ENCODE data around the gene APOLD1.
"Not testable (repeated sequence)": the region's sequence is repeated elsewhere in the genome, so short reads cannot be mapped to it uniquely, and the experiment has no call there.

Gene APOLD1

DNA sequence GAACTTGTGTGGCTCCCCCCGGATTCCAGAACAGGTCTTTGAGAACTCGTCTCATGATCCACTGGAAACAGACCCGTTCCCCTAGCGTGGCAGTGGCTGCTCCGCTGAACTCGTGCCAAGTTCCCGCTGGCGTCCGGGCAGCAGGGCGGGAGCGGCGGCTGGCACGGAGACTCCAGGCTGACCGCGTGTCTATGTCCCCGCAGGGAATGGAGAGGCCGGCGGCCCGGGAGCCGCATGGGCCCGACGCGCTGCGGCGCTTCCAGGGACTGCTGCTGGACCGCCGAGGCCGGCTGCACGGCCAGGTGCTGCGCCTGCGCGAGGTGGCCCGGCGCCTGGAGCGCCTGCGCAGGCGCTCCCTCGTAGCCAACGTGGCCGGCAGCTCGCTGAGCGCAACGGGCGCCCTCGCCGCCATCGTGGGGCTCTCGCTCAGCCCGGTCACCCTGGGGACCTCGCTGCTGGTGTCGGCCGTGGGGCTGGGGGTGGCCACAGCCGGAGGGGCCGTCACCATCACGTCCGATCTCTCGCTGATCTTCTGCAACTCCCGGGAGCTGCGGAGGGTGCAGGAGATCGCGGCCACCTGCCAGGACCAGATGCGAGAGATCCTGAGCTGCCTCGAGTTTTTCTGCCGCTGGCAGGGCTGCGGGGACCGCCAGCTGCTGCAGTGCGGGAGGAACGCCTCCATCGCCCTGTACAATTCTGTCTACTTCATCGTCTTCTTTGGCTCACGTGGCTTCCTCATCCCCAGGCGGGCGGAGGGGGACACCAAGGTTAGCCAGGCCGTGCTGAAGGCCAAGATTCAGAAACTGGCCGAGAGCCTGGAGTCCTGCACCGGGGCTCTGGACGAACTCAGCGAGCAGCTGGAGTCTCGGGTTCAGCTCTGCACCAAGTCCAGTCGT is 1.5 kb downstream of the APOLD1 start:
- peak; percentile 23 for DNase-seq

DNA sequence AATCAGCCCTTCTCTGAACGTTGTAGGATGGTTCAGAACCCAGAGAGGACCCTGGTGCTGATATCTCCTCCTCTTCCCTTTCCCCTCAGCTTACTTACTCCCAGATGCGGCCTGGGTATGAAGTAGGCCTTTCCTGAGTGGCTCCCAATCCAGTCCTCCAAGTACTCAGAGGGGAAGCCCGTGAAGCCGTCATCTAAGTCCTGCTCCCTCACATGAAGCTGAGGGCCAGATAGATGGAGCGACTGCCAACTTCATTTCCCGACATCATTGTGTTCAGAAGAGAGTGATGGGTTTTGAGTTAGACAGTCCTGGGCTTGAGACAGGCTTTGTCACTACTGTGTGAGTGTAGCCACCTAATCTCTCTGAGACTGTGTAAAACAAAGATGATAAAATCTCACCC is 2.7 kb downstream of the APOLD1 start:
- DNase-seq, result no peak

- peak; percentile 71 for DNase-seq
These were observed 3.4 kb downstream of the APOLD1 start for GRCh38 chr12:12788675-12789368.

DNA sequence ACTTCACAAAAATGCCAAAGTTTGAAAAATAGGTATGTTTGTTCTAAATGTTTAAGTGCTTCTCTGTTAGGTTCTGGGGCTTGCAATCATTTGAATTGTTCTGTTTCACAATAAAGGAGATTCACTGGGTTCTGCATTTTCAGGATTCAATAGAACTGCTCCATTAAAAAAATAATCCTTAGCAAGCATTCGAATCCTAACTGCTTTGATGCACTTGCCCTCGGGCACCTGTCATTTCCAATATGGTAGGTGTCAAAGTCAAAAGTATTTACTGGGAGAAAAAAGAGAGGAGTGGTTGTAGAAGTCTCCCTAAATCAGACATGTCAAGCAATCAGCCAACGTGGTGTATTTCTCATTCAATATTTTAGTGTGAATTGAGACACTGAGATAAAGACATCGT is 5.5 kb downstream of the APOLD1 start:
- no peak for DNase-seq

GRCh38 chr12:12791756-12792369 is 6.4 kb downstream of the APOLD1 start:
- no peak for DNase-seq

DNA sequence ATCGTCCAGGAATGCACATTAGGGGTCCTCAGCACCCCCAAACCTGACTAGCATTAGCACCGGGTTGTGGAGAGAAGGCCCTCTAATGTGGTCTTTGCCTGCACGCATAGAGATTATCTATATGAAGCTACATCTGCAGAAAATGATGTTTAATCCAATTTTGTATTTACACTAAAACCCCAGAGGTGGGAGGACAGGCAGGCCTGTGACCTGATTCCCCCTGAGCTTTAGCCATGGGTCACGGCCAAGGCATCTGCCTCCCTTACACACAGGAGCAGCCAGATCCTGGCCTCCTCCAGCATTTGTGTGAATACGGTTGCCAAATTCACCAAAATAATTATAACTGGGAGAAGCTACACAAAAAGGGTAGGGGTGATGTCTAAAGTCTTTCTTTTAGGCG is 7.0 kb downstream of the APOLD1 start:
- no peak for DNase-seq

- DNase-seq, result no peak
These were observed 9.2 kb downstream of the APOLD1 start for GRCh38 chr12:12794686-12795085.

- no peak for DNase-seq
These were observed 10.7 kb downstream of the APOLD1 start for GRCh38 chr12:12796171-12796570.

DNA sequence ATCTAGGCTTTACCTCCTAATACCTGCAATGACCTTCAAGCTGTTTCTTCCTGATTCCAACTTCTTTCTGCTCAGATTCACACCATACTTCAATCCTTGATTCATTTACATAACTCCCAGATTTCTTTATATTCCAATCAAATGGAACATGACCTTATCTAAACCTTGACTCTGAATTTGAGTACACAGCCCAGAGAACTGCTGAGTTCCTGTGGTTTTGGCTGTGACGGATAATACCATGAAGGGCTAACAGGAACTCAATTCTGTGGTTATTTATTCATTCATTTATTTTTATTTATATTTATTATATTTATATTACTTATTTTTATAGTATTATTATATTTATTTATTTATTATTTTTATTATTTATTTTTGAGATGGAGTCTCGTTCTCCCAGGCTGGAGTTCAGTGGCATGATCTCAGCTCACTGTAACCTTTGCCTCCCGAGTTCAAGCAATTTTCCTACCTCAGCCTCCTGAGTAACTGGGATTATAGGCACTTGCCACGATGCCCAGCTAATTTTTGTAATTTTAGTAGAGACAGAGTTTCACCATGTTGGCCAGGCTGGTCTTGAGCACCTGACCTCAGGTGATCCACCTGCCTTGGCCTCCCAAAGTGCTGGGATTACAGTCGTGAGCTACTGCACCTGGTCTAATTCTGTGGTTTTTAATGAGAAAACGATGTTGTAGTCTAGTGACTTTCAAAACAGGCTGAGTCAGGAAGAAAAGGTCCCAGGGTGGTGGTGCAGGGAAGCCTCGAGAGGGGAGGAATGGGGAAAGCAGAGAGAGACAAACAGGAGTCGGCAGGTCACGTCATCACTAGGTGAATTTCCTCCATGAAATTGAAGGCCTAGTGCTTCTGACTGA is 11.7 kb downstream of the APOLD1 start:
- no peak for DNase-seq

- no peak for DNase-seq
These were observed 12.3 kb downstream of the APOLD1 start for GRCh38 chr12:12797794-12798152.

DNA sequence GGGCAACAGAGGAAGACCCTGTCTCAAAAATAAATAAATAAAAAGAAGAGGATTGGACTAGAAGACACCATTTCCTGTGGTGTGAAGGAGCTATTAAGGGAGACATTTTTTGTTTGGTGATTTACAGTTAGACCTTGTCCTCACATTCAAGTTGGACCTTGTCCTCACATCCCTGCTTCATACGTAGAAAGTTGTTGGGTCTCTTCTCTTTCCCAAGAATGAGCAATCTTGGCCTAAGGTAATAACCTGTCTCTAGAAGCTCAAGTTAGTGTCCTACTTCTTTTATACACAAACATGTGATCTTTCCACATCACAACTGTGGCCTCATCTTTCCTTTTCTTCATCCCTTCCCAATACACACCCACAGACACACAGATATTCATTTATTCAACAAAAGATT is 13.0 kb downstream of the APOLD1 start:
- no peak for DNase-seq

- no peak for DNase-seq
These were observed 13.9 kb downstream of the APOLD1 start for GRCh38 chr12:12799163-12799920.

GRCh38 chr12:12800406-12801180 is 15.1 kb downstream of the APOLD1 start:
- DNase-seq, result no peak

DNA sequence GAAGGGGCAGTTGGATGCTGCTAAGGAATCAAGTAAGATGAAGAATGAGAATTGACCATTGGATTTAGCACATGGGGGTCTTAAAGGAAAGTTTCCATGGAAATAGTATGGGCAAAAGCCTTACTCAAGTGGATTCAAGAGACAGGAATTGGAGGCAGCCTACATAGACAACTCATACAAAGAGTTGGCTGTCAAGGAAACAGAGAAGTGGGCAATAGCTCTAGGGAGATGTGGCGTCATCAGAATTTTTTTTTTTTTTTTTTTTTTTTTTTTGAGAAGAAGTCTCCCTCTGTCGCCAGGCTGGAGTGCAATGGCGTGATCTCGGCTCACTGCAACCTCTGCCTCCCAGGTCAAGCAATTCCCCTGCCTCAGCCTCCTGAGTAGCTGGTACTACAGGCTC is 16.2 kb downstream of the APOLD1 start:
- DNase-seq, result peak; percentile 79

DNA sequence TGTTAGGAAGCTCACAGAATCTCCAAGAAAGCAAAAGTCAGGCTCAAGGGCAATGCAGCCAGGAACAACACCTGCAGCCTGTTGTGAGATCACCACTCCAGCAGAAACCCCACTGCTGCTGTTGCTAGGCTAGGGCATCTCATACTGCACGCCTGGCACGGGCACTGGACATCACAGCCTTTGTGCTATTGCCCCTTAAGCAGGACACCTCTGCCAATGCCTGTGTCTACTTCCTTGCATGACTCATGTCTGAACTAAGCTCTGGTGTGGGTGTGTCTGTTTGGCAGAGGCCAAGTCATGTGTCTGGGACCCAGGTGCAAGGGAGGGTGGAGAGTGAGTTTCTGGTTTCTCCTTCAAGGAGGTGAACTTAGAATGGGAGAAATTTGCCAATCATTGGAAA is 17.7 kb downstream of the APOLD1 start:
- DNase-seq, result peak; percentile 54

DNA sequence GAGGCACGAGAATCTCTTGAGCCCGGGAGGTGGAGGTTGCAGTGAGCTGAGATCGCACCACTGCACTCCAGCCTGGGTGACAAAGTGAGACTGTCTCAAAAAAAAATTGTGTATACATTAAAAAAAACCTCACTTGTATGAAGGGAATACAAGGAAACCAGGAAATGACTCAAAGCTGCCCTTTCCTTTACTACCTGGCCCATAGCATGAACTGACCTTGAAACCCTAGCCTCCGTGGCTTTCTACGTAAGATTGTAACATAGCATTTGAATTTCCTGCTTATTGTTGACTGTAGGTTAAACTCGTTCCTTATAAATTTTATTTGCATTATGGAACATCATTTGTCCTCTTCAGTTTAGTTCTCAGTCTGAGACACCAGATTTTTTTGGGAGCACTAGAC is 18.6 kb downstream of the APOLD1 start:
- no peak for DNase-seq

- DNase-seq, result no peak
These were observed 19.0 kb downstream of the APOLD1 start for GRCh38 chr12:12804432-12804886.

DNA sequence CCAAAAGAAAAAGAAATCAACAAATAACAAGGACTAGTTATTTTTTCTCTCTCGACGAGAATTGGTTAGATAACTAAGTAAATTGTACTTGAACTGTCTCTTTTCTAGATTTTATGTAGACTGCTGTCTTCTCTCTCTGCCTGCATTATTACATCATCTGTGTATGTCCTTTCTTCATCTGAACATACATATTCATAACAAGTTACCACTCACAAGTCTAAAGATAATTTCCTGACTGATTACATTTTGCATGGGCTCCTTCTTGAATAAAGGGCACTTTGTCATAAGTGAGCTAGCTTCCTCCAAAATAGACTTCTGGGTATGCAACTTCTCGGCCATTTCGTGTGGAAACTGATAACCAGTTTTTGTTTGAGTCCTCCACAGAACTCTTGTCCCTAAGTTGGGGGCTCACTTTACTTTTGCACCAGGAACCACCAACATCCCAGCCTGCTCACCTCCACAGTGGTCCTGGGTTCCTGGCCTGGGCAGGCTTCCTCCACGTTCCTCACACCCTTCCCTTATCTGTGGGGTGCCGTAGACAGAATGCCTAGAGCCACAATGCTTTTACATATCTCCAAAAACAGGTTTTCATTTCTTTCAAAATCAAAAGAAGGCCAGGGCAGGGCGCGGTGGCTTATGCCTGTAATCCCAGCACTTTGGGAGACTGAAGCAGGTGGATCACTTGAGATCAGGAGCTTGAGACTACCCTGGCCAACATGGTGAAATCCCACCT is 21.5 kb downstream of the APOLD1 start:
- DNase-seq, result no peak

- DNase-seq, result not testable (repeated sequence)
These were observed 22.1 kb downstream of the APOLD1 start for GRCh38 chr12:12807517-12807903.

- peak; percentile 37 for DNase-seq
These were observed 22.7 kb downstream of the APOLD1 start for GRCh38 chr12:12807970-12808702.
